ENCODE measurements around the gene DOK4.

Gene DOK4

GRCh38 chr16:57514791-57515600, 28.7 kb upstream of the DOK4 start:
- no peak overlapping the region for H3K27ac ChIP-seq (replicated peaks)

GRCh38 chr16:57514371-57514770, 28.1 kb upstream of the DOK4 start:
- Histone ChIP-seq H3K4me3 (replicated peaks; ENCODE audit: insufficient read depth, low read length) (no peak overlapping the region), H3K27ac (replicated peaks) (no peak overlapping the region), H3K27me3 (ENCODE audit: insufficient read depth, poor library complexity, severe bottlenecking) (no peaks in the 10 kb centered on the region)
- TF ChIP-seq POLR2AphosphoS5 (IDR thresholded peaks at IDR 0.05; ENCODE audit: low read depth) (no peak), SPI1 (IDR thresholded peaks at IDR 0.05; ENCODE audit: borderline replicate concordance, low read depth) (no peak), CTCF (IDR thresholded peaks at IDR 0.05; ENCODE audit: insufficient read depth, low read length) (no peak)
- no peak for DNase-seq (ENCODE audit: low read depth in 1 of 2, low spot score in 1 of 2)

More at GRCh38 chr16:57514791-57515600, 28.7 kb upstream of the DOK4 start:
- H3K4me3 ChIP-seq (replicated peaks; ENCODE audit: insufficient read depth, low read length) = no peak overlapping the region
- no peak for DNase-seq (ENCODE audit: low read depth in 1 of 2, low spot score in 1 of 2)
- TF ChIP-seq GABPA (IDR thresholded peaks at IDR 0.05; ENCODE audit: low read depth) (no peak), CTCF (IDR thresholded peaks at IDR 0.05; ENCODE audit: insufficient read depth, low read length) (no peak), SPI1 (IDR thresholded peaks at IDR 0.05; ENCODE audit: borderline replicate concordance, low read depth) (no peak), REST (IDR thresholded peaks at IDR 0.05; ENCODE audit: insufficient replicate concordance, low read depth) (no peak), POLR2AphosphoS5 (IDR thresholded peaks at IDR 0.05; ENCODE audit: low read depth) (no peak)
- H3K27me3 ChIP-seq (ENCODE audit: insufficient read depth, poor library complexity, severe bottlenecking) = no peaks in the 10 kb centered on the region

- DNase-seq (ENCODE audit: low read depth in 1 of 2, low spot score in 1 of 2) = no peak
- H3K27ac ChIP-seq (replicated peaks) = no peak overlapping the region
- H3K27me3 ChIP-seq (ENCODE audit: insufficient read depth, poor library complexity, severe bottlenecking) = no peaks in the 10 kb centered on the region
- H3K4me3 ChIP-seq (replicated peaks; ENCODE audit: insufficient read depth, low read length) = no peak overlapping the region
- no peak for TF ChIP-seq GABPA (IDR thresholded peaks at IDR 0.05; ENCODE audit: low read depth)
- TF ChIP-seq POLR2AphosphoS5 (IDR thresholded peaks at IDR 0.05; ENCODE audit: low read depth) = no peak
- no peak for TF ChIP-seq CTCF (IDR thresholded peaks at IDR 0.05; ENCODE audit: insufficient read depth, low read length)
- no peak for TF ChIP-seq SPI1 (IDR thresholded peaks at IDR 0.05; ENCODE audit: borderline replicate concordance, low read depth)
- no peak for TF ChIP-seq REST (IDR thresholded peaks at IDR 0.05; ENCODE audit: insufficient replicate concordance, low read depth)
Observed at GRCh38 chr16:57513371-57514102, 27.2 kb upstream of the DOK4 start.
